ENCODE measurements around the gene PEX16.

Gene PEX16

GRCh38 chr11:45930951-45931570, 13.4 kb upstream of the PEX16 start:
- DNase-seq, result no peak

GRCh38 chr11:45930031-45930794, 12.5 kb upstream of the PEX16 start:
- peak; percentile 27 for DNase-seq

DNA sequence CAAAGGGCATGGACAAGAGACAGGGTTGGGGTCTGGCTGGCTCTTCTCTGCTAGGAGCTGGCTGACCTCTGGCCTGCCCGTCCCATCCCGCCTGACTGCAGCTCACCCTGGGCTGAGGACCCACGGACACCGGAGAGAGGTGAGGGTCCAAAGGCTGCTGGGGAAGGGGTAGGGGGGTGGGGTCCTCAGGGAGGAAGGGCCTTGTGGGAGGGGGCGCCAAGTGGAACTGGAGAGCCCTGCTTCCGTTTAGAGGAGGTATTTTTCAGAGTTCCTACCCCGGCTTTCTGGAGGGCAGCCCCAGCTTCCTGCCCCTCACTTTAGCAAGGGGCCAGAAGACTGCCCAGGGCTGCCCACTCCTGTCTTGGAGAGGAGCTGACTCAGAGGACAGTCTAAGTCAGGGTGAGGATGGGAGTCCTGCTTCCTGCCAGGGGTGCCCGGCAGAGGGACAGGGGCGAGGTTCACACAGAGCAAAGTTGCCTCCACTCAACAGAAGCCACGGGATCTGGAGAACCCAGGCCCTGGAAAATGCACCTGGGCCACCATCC, 11.9 kb upstream of the PEX16 start:
- no peak for DNase-seq

GRCh38 chr11:45928535-45929215, 11.0 kb upstream of the PEX16 start:
- DNase-seq, result no peak

- no peak for DNase-seq
Measured at GRCh38 chr11:45927684-45928413, 10.2 kb upstream of the PEX16 start.

- no peak for DNase-seq
Measured at GRCh38 chr11:45927332-45927683, 9.6 kb upstream of the PEX16 start.

GRCh38 chr11:45926536-45927331, 9.1 kb upstream of the PEX16 start:
- DNase-seq, result no peak

DNA sequence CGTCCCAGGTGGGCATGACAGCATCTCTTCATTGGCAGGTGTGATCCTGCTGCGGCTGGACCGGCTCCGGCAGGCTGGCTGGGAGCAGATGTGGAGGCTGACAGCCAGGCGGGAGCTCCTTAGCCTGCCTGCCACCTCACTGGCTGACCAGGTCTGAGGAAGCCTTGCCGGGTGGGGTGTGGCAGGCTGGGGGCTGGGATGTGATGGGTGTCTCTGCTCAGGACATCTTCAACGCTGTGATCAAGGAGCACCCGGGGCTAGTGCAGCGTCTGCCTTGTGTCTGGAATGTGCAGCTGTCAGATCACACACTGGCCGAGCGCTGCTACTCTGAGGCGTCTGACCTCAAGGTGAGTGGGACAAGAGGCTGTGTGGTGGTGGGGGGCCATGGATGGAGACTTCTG, 8.3 kb upstream of the PEX16 start:
- no peak for DNase-seq

GRCh38 chr11:45925550-45925949, 7.9 kb upstream of the PEX16 start:
- no peak for DNase-seq

- DNase-seq, result no peak
Measured at GRCh38 chr11:45924927-45925326, 7.2 kb upstream of the PEX16 start.

DNA sequence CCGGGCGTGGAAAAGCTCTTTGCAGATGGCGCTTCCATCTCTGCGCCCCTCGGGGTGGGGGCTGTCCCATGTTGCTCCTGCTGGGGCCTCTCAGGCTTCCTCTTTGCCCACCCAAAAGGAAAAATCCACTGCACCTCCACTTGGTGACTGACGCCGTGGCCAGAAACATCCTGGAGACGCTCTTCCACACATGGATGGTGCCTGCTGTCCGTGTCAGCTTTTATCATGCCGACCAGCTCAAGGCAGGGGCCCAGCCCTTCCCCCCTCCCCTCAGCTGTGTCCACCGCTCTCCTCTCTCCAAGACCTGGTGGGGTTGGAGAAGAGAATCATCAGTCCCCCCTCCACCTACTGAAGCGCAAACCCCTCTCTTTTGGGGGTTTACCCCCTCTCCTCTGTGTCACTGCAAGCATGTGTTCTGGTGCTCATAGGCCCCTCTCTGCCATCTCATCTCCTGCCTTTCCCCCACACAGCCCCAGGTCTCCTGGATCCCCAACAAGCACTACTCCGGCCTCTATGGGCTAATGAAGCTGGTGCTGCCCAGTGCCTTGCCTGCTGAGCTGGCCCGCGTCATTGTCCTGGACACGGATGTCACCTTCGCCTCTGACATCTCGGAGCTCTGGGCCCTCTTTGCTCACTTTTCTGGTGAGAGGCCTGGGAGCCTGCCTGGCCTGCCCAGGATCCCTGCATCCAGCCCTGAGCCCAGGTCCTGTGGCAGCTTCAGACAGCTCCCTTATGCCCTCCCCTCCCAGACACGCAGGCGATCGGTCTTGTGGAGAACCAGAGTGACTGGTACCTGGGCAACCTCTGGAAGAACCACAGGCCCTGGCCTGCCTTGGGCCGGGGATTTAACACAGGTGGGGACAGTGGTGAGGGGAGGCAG, 6.6 kb upstream of the PEX16 start:
- no peak for DNase-seq

- no peak for DNase-seq
Measured at GRCh38 chr11:45922425-45923082, 4.9 kb upstream of the PEX16 start, which contains the start of gene LARGE2. Gene LARGE2, plus strand, starts transcription at chr11:45922656. Its CDS starts 227 bp downstream, at chr11:45922883.

DNA sequence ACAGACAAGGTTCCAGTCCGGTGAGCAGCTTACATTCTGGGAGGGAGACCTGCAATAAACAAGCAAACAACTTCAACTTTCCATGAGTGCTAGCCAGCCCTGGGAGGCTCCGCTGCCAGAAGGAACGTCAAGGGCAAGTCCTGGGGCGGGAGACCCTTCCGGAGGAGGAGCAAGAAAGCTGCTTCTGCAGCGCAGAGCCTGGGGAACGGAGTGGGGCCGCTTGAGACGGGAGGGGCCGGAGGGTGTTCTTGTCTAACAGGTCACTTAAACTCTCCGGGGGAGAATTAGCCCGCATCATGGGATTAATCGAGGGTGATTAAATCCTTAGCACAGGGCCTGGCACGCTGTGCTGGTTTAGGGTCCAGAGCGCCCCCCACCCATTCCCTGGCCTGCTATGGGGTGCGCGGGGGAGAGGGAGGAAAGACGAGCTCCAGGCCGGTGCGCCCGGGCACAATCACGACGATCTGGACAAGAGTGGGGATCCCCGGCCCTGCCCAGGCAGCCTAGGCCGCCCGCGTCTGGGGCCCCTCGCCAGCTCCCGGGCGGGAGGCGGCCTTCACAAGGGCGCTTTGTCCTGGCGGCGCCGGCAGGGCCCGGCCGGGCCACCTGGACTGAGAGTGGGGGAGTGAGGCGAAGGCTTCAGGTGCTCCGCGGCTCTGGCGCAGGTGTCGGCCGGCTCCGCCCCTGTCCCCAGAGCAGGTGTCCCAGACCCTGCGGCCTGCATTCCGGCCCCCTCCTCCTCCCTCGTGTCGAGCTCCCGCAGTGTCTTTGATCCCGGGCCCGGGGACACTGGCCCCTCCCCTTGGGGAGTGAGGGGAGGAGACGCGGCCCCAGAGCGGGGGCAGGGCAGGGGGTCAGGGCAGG, 4.1 kb upstream of the PEX16 start:
- DNase-seq, result peak; percentile 38

DNA sequence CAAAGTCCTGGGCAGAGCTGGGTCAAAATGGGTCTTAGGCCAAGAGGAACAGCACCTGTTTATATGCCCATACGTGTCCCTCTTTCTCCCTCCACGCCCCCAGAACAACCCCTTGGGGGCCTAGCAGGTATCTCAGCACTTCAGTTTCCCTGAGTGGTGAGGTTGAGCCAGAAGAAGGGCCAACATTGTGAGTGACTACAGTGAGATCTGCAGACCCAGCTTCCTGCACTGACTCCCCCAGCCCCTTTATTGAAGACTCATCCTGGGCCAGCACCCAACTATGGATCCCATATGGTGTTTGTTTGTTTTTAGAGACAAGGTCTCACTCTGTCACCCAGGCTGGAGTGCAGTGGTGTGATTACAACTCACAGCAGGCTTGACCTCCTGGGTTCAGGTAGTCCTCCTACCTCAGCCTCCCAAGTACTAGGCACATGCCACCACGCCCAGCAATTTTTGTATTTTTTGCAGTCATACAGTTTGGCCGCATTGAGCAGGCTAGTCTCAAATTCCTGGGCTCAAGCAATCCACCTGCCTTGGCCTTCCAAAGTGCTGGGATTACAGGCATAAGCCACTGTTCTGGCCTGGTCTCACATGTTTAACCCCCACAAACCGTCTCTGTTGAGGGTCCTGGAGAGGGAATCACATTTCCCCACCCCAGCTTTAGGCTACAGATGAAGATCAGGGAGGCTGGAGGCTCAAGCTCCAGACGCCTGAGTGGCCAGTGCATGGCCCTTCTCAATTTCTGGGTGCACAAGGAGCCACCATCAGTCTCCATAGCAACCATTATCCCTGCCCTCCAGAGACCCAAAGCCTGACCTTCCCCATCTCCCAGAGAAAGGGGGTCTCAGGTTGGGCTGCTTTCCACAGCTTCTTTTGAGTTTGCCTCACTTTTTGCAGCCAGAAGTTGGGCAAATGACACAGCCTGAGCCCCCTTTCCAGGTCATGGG, 3.1 kb upstream of the PEX16 start:
- DNase-seq, result no peak

GRCh38 chr11:45919806-45920530, 2.3 kb upstream of the PEX16 start:
- no peak for DNase-seq

DNA sequence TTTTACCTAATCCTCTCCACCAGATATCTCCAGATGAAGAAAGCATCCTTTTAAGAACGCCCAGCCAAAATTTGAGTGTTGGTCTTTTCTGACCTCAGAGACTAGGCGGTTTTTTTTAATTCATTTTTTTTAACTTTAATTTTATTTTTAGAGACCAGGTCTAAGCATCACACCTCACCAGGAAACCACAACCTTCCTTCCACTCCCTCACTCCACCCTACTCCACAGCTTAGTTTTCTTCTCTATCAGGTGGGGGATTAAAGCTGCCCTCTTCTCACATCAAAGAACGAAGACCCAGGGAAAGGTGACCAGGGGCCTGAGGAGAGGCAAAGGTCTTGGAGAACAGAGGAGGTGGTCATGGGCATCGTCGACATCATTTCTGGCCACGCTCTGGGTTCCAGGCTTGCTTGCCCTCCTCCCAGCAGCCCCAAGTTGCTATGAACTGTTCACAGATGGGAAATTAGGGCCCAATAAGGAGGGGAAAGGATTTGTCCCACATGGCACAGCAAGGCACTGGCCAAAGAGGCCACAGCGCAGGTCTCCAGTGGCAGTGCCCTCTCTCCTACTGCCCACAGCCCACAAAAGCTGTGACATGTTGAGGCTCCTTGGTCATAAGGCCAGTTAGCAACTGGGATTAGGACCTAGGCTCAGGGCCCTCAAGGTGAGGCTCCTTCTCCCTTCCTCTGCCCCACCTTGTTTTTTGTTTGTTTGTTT, 1.4 kb upstream of the PEX16 start:
- no peak for DNase-seq

GRCh38 chr11:45918331-45918941, 759 bp upstream of the PEX16 start:
- DNase-seq, result peak; percentile 34
